Measurements from ENCODE around the gene GOLGA6L22.
A peak's percentile ranks its signal among the peaks of the same experiment; 100 is the strongest.
"Not testable (repeated sequence)": the region's sequence is repeated elsewhere in the genome, so short reads cannot be mapped to it uniquely, and the experiment has no call there.

The GOLGA6L22 gene, protein sequence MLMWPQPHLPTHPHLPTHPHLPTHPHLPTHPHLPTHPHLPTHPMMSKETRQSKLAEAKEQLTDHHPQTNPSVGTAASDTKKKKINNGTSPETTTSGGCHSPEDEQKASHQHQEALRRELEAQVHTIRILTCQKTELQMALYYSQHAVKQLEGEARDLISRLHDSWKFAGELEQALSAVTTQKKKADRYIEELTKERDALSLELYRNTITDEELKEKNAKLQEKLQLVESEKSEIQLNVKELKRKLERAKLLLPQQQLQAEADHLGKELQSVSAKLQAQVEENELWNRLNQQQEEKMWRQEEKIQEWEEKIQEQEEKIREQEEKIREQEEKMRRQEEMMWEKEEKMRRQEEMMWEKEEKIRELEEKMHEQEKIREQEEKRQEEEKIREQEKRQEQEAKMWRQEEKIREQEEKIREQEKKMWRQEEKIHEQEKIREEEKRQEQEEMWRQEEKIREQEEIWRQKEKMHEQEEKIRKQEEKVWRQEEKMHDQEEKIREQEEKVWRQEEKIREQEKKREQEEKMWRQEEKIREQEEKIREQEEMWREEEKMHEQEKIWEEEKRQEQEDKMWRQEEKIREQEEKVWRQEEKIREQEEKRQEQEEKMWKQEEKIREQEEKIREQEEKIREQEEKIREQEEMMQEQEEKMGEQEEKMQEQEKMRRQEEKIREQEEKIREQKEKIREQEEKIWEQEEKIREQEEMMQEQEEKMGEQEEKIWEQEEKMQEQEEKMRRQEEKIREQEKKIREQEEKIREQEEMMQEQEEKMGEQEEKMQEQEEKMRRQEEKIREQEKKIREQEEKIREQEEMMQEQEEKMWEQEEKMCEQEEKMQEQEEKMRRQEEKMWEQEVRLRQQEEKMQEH
- 0 reads per million in 9 experiments for total RNA-seq

GRCh38 chr15:22458603-22459002 lies at the start of gene GOLGA6L22:
Gene GOLGA6L22 (plus strand): TSS chr15:22458903. CDS start chr15:22458994, 91 bp downstream.
- H3K4me1 Mint-ChIP-seq (ENCODE audit: low read depth in 2 of 2); ATAC-seq (replicated peaks); H3K27me3 Mint-ChIP-seq; H3K36me3 Mint-ChIP-seq (ENCODE audit: insufficient read depth); H3K9me3 Mint-ChIP-seq; H3K4me3 Mint-ChIP-seq; DNase-seq; H3K27ac Mint-ChIP-seq: not testable (repeated sequence)

DNA sequence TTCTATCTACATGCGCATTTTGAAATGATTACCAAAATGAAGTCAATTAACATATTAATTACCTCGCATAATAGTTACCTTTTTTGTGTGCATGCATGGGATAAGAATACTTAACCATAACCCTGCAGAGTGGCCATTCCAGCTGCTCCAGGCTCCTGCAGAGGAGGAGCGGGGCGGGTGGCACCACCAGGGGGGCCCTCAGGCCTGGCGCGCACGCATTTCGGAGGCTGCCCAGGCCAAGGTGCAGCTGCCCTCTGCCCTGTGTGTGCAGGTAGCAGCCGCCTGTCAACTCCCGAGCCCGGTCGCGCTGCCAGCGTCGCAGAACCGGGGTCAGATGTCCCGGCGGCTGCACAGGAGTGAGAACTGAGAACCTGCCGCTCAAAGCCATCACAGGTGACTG lies 41.4 kb upstream of the GOLGA6L22 start:
- ATAC-seq (replicated peaks): not testable (repeated sequence)

GRCh38 chr15:22417795-22418194 lies 40.9 kb upstream of the GOLGA6L22 start:
- not testable (repeated sequence) for H3K36me3 Mint-ChIP-seq (ENCODE audit: insufficient read depth); DNase-seq; ATAC-seq (replicated peaks)

More for the DNA sequence above, 41.4 kb upstream of the GOLGA6L22 start:
- not testable (repeated sequence) for H3K27me3 Mint-ChIP-seq; H3K4me1 Mint-ChIP-seq (ENCODE audit: low read depth in 2 of 2); H3K36me3 Mint-ChIP-seq (ENCODE audit: insufficient read depth); H3K27ac Mint-ChIP-seq; H3K9me3 Mint-ChIP-seq; DNase-seq; H3K4me3 Mint-ChIP-seq

DNA sequence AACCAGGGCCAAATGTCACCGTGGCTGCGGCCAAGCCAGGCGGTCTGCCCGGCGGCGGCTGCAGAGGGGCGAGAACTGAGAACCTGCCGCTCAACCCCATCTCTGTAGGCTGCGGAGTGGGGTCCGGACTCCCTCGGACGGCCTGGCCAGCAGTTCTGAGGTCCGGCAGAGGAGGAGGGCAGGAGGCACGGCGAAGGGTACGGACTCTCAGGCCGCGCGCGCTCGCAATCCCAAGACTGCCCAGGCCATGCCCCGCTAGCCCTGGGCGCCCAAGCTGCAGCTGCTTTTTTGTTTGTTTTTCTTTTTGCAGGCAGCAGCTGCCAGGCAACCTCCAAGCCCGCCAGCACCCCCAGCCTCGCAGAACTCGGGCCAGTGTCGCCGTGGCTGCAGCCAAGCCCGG lies 40.5 kb upstream of the GOLGA6L22 start:
- ATAC-seq (replicated peaks); H3K9me3 Mint-ChIP-seq; H3K4me3 Mint-ChIP-seq; H3K4me1 Mint-ChIP-seq (ENCODE audit: low read depth in 2 of 2); H3K27me3 Mint-ChIP-seq; DNase-seq; H3K36me3 Mint-ChIP-seq (ENCODE audit: insufficient read depth); H3K27ac Mint-ChIP-seq: not testable (repeated sequence)

More at GRCh38 chr15:22417795-22418194, 40.9 kb upstream of the GOLGA6L22 start:
- not testable (repeated sequence) for H3K9me3 Mint-ChIP-seq; H3K4me1 Mint-ChIP-seq (ENCODE audit: low read depth in 2 of 2); H3K27ac Mint-ChIP-seq; H3K4me3 Mint-ChIP-seq; H3K27me3 Mint-ChIP-seq

DNA sequence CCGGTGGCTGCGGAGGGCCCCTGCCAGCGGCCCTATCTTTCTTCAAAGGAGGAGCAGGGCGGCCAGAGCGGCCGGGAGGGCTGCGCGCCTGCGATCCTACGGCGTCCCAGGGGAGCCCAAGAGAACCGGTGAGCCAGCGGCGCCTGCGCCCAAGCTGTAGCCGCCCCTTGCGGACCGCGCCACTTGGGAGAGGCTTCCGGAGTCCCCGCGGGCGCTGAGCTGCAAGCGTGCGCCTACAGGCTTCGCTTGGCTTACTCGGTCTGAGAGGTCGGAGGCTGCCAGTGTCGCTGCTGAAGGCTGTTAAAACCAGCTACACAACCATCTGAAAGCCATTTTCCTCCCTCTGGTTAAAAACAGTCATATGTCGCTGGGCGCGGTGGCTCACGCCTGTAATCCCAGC lies 40.0 kb upstream of the GOLGA6L22 start:
- not testable (repeated sequence) for H3K9me3 Mint-ChIP-seq

GRCh38 chr15:22420340-22420739 lies 38.4 kb upstream of the GOLGA6L22 start:
- not testable (repeated sequence) for H3K9me3 Mint-ChIP-seq; H3K27ac Mint-ChIP-seq; H3K36me3 Mint-ChIP-seq (ENCODE audit: insufficient read depth); DNase-seq; ATAC-seq (replicated peaks); H3K27me3 Mint-ChIP-seq; H3K4me1 Mint-ChIP-seq (ENCODE audit: low read depth in 2 of 2); H3K4me3 Mint-ChIP-seq

More for the DNA sequence above, 40.0 kb upstream of the GOLGA6L22 start:
- H3K36me3 Mint-ChIP-seq (ENCODE audit: insufficient read depth); H3K27ac Mint-ChIP-seq; H3K4me1 Mint-ChIP-seq (ENCODE audit: low read depth in 2 of 2); DNase-seq; H3K4me3 Mint-ChIP-seq; ATAC-seq (replicated peaks); H3K27me3 Mint-ChIP-seq: not testable (repeated sequence)

GRCh38 chr15:22429426-22429825 lies 29.3 kb upstream of the GOLGA6L22 start:
- H3K4me3 Mint-ChIP-seq: not testable (repeated sequence)

DNA sequence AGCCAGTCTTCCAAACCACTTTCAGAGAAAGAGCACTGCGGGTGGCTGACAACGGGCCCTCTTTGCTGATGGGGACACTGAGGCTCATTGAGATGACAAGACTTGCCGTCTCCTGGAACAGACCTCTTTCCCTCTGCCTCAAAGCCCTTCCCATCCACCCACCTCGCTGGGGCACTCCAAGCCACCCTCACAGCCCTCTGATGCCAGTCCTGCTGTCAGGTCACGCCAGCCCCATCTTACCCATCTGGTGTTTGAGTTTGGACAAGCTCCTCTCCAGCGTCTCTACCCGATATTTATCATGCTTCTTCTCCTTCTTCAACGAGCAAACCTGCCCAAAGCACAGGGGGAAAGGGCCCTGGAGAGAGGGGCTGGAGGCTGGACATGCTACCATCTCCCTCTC lies 27.0 kb upstream of the GOLGA6L22 start:
- not testable (repeated sequence) for H3K4me3 Mint-ChIP-seq; H3K27me3 Mint-ChIP-seq; H3K9me3 Mint-ChIP-seq; H3K4me1 Mint-ChIP-seq (ENCODE audit: low read depth in 2 of 2); ATAC-seq (replicated peaks); DNase-seq; H3K36me3 Mint-ChIP-seq (ENCODE audit: insufficient read depth); H3K27ac Mint-ChIP-seq

More at GRCh38 chr15:22429426-22429825, 29.3 kb upstream of the GOLGA6L22 start:
- not testable (repeated sequence) for H3K4me1 Mint-ChIP-seq (ENCODE audit: low read depth in 2 of 2); H3K27ac Mint-ChIP-seq; H3K27me3 Mint-ChIP-seq; DNase-seq; H3K36me3 Mint-ChIP-seq (ENCODE audit: insufficient read depth); ATAC-seq (replicated peaks); H3K9me3 Mint-ChIP-seq

DNA sequence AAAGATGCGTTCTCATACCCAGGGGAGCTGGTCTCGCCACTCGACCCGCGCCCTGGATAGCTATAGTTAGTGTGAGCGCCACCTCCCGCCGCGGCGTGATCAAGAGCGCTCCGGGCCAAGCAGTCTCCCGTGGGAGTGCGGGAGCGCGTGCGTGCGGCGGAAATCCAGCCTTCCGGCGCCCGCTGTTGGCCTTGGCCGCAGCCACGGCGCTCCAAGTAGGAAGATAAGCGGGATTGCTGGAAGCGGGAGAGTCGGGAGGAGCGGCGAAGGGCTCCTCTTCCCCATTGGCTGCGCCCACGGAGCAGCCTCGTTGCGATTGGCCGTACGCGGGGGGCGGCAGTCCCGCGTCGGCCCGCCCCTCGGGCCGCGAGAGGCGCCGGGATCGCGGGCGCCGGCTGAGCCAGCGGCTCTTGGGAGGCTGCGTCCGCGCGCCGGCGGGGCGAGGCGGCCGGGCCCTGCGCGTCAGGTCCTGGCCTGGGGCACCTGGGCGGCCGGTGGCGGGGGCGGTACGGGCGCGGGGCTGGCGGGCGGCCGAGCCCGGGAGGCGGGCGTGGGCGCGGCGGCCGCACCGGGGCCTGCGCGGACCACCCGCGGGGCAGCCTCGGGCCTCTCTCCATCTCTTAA lies 35.9 kb downstream of the GOLGA6L22 start:
- ATAC-seq (replicated peaks) (peak; percentile 37), DNase-seq (peak; percentile 7 to 16 (median 12))
- not testable (repeated sequence) for H3K36me3 Mint-ChIP-seq (ENCODE audit: insufficient read depth); H3K9me3 Mint-ChIP-seq; H3K27ac Mint-ChIP-seq; H3K27me3 Mint-ChIP-seq; H3K4me1 Mint-ChIP-seq (ENCODE audit: low read depth in 2 of 2)
- peak overlapping the region; percentile 74 to 76 for H3K4me3 Mint-ChIP-seq

DNA sequence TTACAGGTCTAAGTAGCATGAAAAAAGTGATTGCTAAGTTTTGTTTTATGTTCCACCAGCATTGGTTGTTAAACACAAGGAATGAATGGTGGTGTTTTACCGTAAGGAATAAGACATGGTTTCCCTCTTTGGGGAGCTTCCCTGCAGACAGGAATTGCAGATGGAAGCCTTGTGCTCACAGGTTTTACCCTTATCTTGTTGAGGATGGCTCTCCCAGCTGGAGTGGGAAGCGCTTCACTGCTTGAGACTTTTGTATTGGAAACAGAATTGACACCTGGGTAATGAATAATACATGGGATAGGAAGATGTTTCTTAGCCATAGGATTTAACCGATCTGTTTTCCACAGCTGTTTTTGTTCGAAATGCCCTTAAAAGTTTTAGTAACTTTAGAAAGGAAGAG lies 38.5 kb downstream of the GOLGA6L22 start:
- not testable (repeated sequence) for H3K27me3 Mint-ChIP-seq; H3K9me3 Mint-ChIP-seq; H3K36me3 Mint-ChIP-seq (ENCODE audit: insufficient read depth); ATAC-seq (replicated peaks); H3K4me3 Mint-ChIP-seq; H3K27ac Mint-ChIP-seq; H3K4me1 Mint-ChIP-seq (ENCODE audit: low read depth in 2 of 2); DNase-seq

GRCh38 chr15:22498220-22498925 lies 39.7 kb downstream of the GOLGA6L22 start:
- H3K27ac Mint-ChIP-seq; H3K4me1 Mint-ChIP-seq (ENCODE audit: low read depth in 2 of 2); DNase-seq; H3K4me3 Mint-ChIP-seq; ATAC-seq (replicated peaks); H3K9me3 Mint-ChIP-seq; H3K36me3 Mint-ChIP-seq (ENCODE audit: insufficient read depth); H3K27me3 Mint-ChIP-seq: not testable (repeated sequence)

DNA sequence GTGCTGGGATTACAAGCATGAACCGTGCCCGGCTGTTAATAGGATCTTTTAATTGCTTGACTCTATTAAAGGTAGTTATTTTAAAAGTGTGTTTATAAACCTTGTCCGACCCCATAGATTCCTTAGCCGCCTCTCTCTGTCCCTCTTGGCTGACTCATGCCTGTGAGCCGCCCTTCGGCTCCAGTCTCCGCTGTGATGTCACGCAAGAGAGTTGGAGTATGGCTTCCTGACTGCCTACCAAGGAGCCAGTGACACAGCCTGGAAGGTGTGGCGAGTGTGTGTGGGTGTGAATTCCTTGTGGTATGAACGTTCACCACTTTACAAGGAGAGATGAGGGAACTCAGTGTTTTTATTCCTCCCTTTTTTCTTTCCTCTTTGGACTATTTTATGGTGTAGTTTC lies 43.6 kb downstream of the GOLGA6L22 start:
- H3K27me3 Mint-ChIP-seq; DNase-seq; H3K36me3 Mint-ChIP-seq (ENCODE audit: insufficient read depth); H3K9me3 Mint-ChIP-seq; H3K27ac Mint-ChIP-seq; H3K4me3 Mint-ChIP-seq; ATAC-seq (replicated peaks); H3K4me1 Mint-ChIP-seq (ENCODE audit: low read depth in 2 of 2): not testable (repeated sequence)

DNA sequence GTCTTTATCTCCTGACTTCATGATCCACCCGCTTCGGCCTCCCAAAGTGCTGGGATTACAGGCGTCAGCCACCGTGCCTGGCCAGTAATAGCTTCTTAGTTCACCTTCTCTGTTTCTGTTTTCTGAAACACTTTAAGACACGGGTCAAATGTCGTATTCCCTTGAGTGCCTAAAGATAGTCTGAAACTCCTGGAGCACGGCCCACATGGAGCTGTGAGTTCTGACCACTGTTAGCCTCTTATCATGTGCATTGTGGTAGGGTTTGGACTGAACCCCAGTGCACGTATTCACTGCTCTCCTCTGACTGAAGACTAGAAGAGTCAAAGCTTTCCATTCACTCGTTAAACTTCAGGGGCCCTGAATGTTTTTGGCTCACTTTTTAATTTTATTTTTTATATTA lies 48.3 kb downstream of the GOLGA6L22 start:
- H3K9me3 Mint-ChIP-seq; H3K27me3 Mint-ChIP-seq; H3K4me3 Mint-ChIP-seq; H3K36me3 Mint-ChIP-seq (ENCODE audit: insufficient read depth); DNase-seq; ATAC-seq (replicated peaks); H3K27ac Mint-ChIP-seq; H3K4me1 Mint-ChIP-seq (ENCODE audit: low read depth in 2 of 2): not testable (repeated sequence)
